Trophoblast cell (in vitro differentiated cells and primary cell): ENCODE results near the gene TTC28.

ENCODE experiments used
- DNase-seq, 2 donors: peaks; one replicate each; pipeline ENCODE4 v3.0.0-alpha.2; 2016
- H2AFZ ChIP-seq: 2 replicates; pipeline ENCODE4 v1.6.1; 2013; ENCODE audit warnings: low read length, moderate library complexity, mild to moderate bottlenecking; ENCODE audit not compliant: insufficient read depth, poor library complexity
- H2AK5ac ChIP-seq: 2 replicates; pipeline ENCODE4 v1.6.1; 2013; ENCODE audit warnings: mild to moderate bottlenecking, low read length
- H2BK120ac ChIP-seq: 2 replicates; pipeline ENCODE4 v1.6.1; 2013; ENCODE audit warnings: low read length, mild to moderate bottlenecking, moderate library complexity; ENCODE audit not compliant: insufficient read depth, poor library complexity
- H2BK12ac ChIP-seq: 2 replicates; pipeline ENCODE4 v1.6.1; 2013; ENCODE audit warnings: mild to moderate bottlenecking, low read length, moderate library complexity
- H2BK5ac ChIP-seq: 2 replicates; pipeline ENCODE4 v1.6.1; 2013; ENCODE audit warnings: low read length, low read depth, moderate library complexity, mild to moderate bottlenecking; ENCODE audit not compliant: poor library complexity
- H3K14ac ChIP-seq: 2 replicates; pipeline ENCODE4 v1.6.1; 2013; ENCODE audit warnings: mild to moderate bottlenecking, low read length
- H3K18ac ChIP-seq: 2 replicates; pipeline ENCODE4 v1.6.1; 2013; ENCODE audit warnings: mild to moderate bottlenecking, low read length
- H3K23ac ChIP-seq: 2 replicates; pipeline ENCODE4 v1.6.1; 2013; ENCODE audit warnings: low read length
- H3K27ac ChIP-seq: 2 replicates; pipeline ENCODE4 v1.5.1; 2013; ENCODE audit warnings: low read depth, mild to moderate bottlenecking, inconsistent platforms, low read length, moderate library complexity
- H3K27me3 ChIP-seq: 2 replicates; pipeline ENCODE4 v1.6.1; 2013; ENCODE audit warnings: inconsistent platforms, mild to moderate bottlenecking, low read length, moderate library complexity; ENCODE audit not compliant: insufficient read depth
- H3K36me3 ChIP-seq, 2 experiments: 1 replicate in 1 of 2; 2 replicates in 1 of 2; pipeline ENCODE4 v1.6.1; 2013; ENCODE audit warnings: low read length in 2 of 2, mild to moderate bottlenecking in 2 of 2, moderate library complexity in 1 of 2; ENCODE audit not compliant: insufficient read depth in 2 of 2, control insufficient read depth in 1 of 2
- H3K4ac ChIP-seq: 2 replicates; pipeline ENCODE4 v1.6.1; 2013; ENCODE audit warnings: low read depth, mild to moderate bottlenecking, low read length, moderate library complexity
- H3K4me1 ChIP-seq, 2 experiments: 1 replicate in 1 of 2; 2 replicates in 1 of 2; pipeline ENCODE4 v1.6.1; 2013; ENCODE audit warnings: low read length in 2 of 2, mild to moderate bottlenecking in 2 of 2, moderate library complexity in 1 of 2; ENCODE audit not compliant: insufficient read depth in 2 of 2, control insufficient read depth in 1 of 2
- H3K4me2 ChIP-seq: 2 replicates; pipeline ENCODE4 v1.6.1; 2013; ENCODE audit warnings: inconsistent platforms, mild to moderate bottlenecking, low read length, moderate library complexity
- H3K4me3 ChIP-seq: 2 replicates; pipeline ENCODE4 v1.5.1; 2013; ENCODE audit warnings: mild to moderate bottlenecking, low read depth, low read length, inconsistent platforms
- H3K79me1 ChIP-seq: one replicate; pipeline ENCODE4 v1.6.1; 2013; ENCODE audit warnings: low read length
- H3K79me2 ChIP-seq: 2 replicates; pipeline ENCODE4 v1.6.1; 2013; ENCODE audit warnings: low read length, mild to moderate bottlenecking; ENCODE audit not compliant: control insufficient read depth, insufficient read depth, poor library complexity
- H3K9ac ChIP-seq: 2 replicates; pipeline ENCODE4 v1.6.1; 2013; ENCODE audit warnings: mild to moderate bottlenecking, low read length
- H3K9me3 ChIP-seq: 2 replicates; pipeline ENCODE4 v1.6.1; 2013; ENCODE audit warnings: low read depth, mild to moderate bottlenecking, control low read depth, inconsistent platforms, low read length; ENCODE audit not compliant: insufficient read depth
- H4K12ac ChIP-seq: 2 replicates; pipeline ENCODE4 v1.6.1; 2013; ENCODE audit warnings: low read depth, mild to moderate bottlenecking, low read length, moderate library complexity
- H4K8ac ChIP-seq: 2 replicates; pipeline ENCODE4 v1.6.1; 2013; ENCODE audit warnings: low read depth, mild to moderate bottlenecking, low read length, moderate library complexity
- H4K91ac ChIP-seq: one replicate; pipeline ENCODE4 v1.6.1; 2013; ENCODE audit warnings: low read depth, mild to moderate bottlenecking, low read length, moderate library complexity
- WGBS: extraction: QIAGEN DNeasy Blood & Tissue Kit; methylation state at CpG from one replicate; pipeline ENCODE4 v1.1.7; 2013; ENCODE audit warnings: missing lambda C conversion rate; ENCODE audit not compliant: insufficient read length, insufficient coverage; ENCODE audit errors: extremely low coverage; 5-methylcytosine and 5-hydroxymethylcytosine counted together

Gene TTC28

GRCh38 chr22:28112548-28113043 lies 567.0 kb downstream of the TTC28 start:
- H3K9me3 ChIP-seq, result no peaks in the 10 kb centered on the region
- no peak overlapping the region for H3K23ac ChIP-seq
- no peak overlapping the region for H4K91ac ChIP-seq
- H3K9ac ChIP-seq, result no peak overlapping the region
- H3K79me2 ChIP-seq, result no peaks in the 10 kb centered on the region
- H3K4me1 ChIP-seq, result peaks cover 9 to 17% of the 10 kb centered on the region in 2 experiments
- peaks cover 7% of the 10 kb centered on the region for H3K79me1 ChIP-seq
- H3K18ac ChIP-seq, result no peak overlapping the region
- H2AFZ ChIP-seq, result no peak overlapping the region
- no peak overlapping the region for H3K14ac ChIP-seq
- no peaks in the 10 kb centered on the region for H3K27me3 ChIP-seq
- no peaks in the 10 kb centered on the region for H3K36me3 ChIP-seq
- no peak overlapping the region for H3K27ac ChIP-seq
- H4K12ac ChIP-seq, result no peak overlapping the region
- H3K4me3 ChIP-seq, result no peak overlapping the region
- H3K4me2 ChIP-seq, result peak overlapping the region; percentile 4
- H3K4ac ChIP-seq, result no peak overlapping the region
- WGBS, result no CpG with 5 or more reads among the region's 9 CpGs
- peak in 1 of 2 donors; percentile 49 for DNase-seq
- H2BK12ac ChIP-seq, result no peak overlapping the region
- H2BK5ac ChIP-seq, result no peak overlapping the region
- H2AK5ac ChIP-seq, result no peak overlapping the region
- H4K8ac ChIP-seq, result no peak overlapping the region
- H2BK120ac ChIP-seq, result no peak overlapping the region

DNA sequence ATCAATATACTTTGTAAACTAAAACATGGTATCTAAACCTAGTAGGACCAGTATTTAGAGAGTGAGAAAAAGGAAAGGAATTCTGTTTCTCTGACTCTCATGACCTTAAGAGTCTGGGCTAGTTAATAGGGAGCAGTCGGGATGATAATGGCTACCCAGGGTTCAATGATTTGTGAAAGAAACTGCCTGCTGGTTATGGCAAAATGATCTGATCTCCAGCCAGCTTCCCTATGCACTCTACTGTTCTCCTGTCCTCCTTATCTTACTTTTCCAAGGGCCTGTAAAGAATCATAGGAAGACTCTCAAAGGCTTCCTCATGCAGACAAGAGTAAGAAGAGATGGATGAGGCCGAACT lies 567.5 kb downstream of the TTC28 start:
- Histone ChIP-seq H2BK120ac (no peak overlapping the region), H3K36me3 (no peaks in the 10 kb centered on the region), H3K4me1 (peaks cover 9 to 15% of the 10 kb centered on the region in 2 experiments), H3K9ac (no peak overlapping the region), H2AK5ac (no peak overlapping the region), H3K27ac (no peak overlapping the region), H3K79me1 (peaks cover 7% of the 10 kb centered on the region), H3K9me3 (no peaks in the 10 kb centered on the region), H3K79me2 (no peaks in the 10 kb centered on the region), H2AFZ (no peak overlapping the region), H2BK12ac (no peak overlapping the region), H3K4me2 (no peak overlapping the region), H4K12ac (no peak overlapping the region), H3K4ac (no peak overlapping the region), H4K8ac (no peak overlapping the region), H3K4me3 (no peak overlapping the region), H4K91ac (no peak overlapping the region), H3K18ac (no peak overlapping the region), H3K27me3 (no peaks in the 10 kb centered on the region), H3K14ac (no peak overlapping the region), H3K23ac (no peak overlapping the region), H2BK5ac (no peak overlapping the region)
- no peak for DNase-seq
- WGBS, result no CpG with 5 or more reads among the region's 2 CpGs

DNA sequence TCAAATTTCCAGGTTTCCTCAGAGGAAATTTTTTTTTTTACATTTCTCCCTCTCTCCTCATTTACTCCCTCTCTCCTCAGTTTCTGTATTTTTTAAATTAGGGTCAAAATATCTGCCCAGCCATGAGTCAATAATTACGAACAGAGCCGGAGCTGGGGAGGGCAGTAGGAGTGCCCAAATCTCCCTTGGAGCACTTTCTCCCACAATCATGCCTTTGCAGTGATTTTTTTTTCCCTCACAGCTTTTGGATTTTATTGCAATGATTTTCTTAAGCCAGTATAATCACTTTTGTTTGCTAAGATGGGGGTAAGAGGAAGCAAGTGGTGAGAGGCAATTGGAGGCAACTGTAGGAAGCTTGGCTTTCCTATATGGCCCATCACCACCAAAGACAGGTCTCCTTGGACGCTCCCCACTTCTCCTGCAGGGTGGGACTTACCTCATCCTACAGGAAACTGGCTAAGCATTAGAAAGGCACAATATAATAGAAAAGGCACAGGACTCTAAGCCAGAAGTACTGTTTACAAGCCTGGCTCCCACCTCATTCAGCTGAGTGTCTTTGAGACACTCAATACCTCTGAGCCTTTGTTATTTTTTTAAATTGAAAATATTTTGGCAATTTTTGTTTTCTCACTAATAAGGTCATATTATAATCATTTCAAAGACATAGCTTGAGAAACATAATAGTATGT lies 568.0 kb downstream of the TTC28 start:
- no peak overlapping the region for H4K91ac ChIP-seq
- H3K79me1 ChIP-seq, result peaks cover 4% of the 10 kb centered on the region
- H3K23ac ChIP-seq, result no peak overlapping the region
- H2AK5ac ChIP-seq, result no peak overlapping the region
- H4K8ac ChIP-seq, result no peak overlapping the region
- H3K9me3 ChIP-seq, result no peaks in the 10 kb centered on the region
- H2BK12ac ChIP-seq, result no peak overlapping the region
- no peak overlapping the region for H4K12ac ChIP-seq
- H2BK120ac ChIP-seq, result no peak overlapping the region
- H3K4me1 ChIP-seq, result peaks cover 7 to 10% of the 10 kb centered on the region in 2 experiments
- no CpG with 5 or more reads among the region's 3 CpGs for WGBS
- no peak overlapping the region for H3K9ac ChIP-seq
- DNase-seq, result no peak
- H3K4me3 ChIP-seq, result no peak overlapping the region
- H3K4me2 ChIP-seq, result no peak overlapping the region
- H3K4ac ChIP-seq, result no peak overlapping the region
- no peaks in the 10 kb centered on the region for H3K27me3 ChIP-seq
- no peak overlapping the region for H2BK5ac ChIP-seq
- H3K14ac ChIP-seq, result no peak overlapping the region
- no peak overlapping the region for H2AFZ ChIP-seq
- H3K36me3 ChIP-seq, result no peaks in the 10 kb centered on the region
- H3K27ac ChIP-seq, result no peak overlapping the region
- H3K18ac ChIP-seq, result no peak overlapping the region
- H3K79me2 ChIP-seq, result no peaks in the 10 kb centered on the region

DNA sequence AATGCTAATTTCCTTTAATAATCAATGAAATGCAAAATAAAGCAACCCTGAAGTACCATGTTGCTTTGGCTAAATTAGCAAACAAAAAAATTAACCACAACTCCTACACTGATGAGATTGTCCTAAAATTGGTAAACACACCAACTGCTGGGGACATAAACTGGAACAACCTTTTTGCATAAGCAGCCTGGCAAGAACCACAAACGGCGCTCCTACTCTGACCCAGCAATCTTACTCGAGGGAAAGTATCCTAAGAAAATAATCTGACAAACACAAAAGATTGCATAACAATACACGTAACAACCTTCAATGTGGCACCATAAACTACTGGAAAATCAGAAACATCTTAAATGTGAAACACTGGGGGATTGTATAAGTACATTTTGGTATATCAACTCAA lies 570.8 kb downstream of the TTC28 start:
- no peak overlapping the region for H2AFZ ChIP-seq
- WGBS, result no CpG with 5 or more reads among the region's 4 CpGs
- H4K8ac ChIP-seq, result no peak overlapping the region
- H3K18ac ChIP-seq, result no peak overlapping the region
- H3K4me1 ChIP-seq, result peaks cover 3 to 5% of the 10 kb centered on the region in 2 experiments
- no peak overlapping the region for H4K12ac ChIP-seq
- no peaks in the 10 kb centered on the region for H3K27me3 ChIP-seq
- no peak overlapping the region for H3K4ac ChIP-seq
- no peak overlapping the region for H2BK120ac ChIP-seq
- H3K23ac ChIP-seq, result no peak overlapping the region
- no peak for DNase-seq
- no peak overlapping the region for H3K27ac ChIP-seq
- no peak overlapping the region for H4K91ac ChIP-seq
- no peak overlapping the region for H2AK5ac ChIP-seq
- H3K14ac ChIP-seq, result no peak overlapping the region
- H3K4me2 ChIP-seq, result no peak overlapping the region
- H2BK5ac ChIP-seq, result no peak overlapping the region
- no peaks in the 10 kb centered on the region for H3K9me3 ChIP-seq
- no peak overlapping the region for H3K9ac ChIP-seq
- H3K36me3 ChIP-seq, result no peaks in the 10 kb centered on the region
- no peaks in the 10 kb centered on the region for H3K79me2 ChIP-seq
- H3K79me1 ChIP-seq, result no peaks in the 10 kb centered on the region
- H3K4me3 ChIP-seq, result no peak overlapping the region
- no peak overlapping the region for H2BK12ac ChIP-seq
